Large intestine (tissue), 3 donors: Measurements from ENCODE around the gene CLCN6. TPM values are rescaled to one million over a fixed set of nuclear protein-coding genes. Genes with fewer than 3 reads are reported as not detected.
A peak's percentile ranks its signal among the peaks of the same experiment; 100 is the strongest.

ENCODE experiments used
- DNase-seq, 2 donors: peaks; one replicate each; pipeline versions ENCODE4 v3.0.0 to v3.0.0-alpha.2; 2013
- H3K27ac ChIP-seq: one replicate; pipeline ENCODE4 v1.5.1; 2013; ENCODE audit warnings: low read length
- H3K27me3 ChIP-seq: 2 replicates; pipeline ENCODE4 v1.6.1; 2013; ENCODE audit warnings: low read length; ENCODE audit not compliant: control insufficient read depth, insufficient read depth
- H3K36me3 ChIP-seq: 2 replicates; pipeline ENCODE4 v1.6.1; 2013; ENCODE audit warnings: low read length; ENCODE audit not compliant: control insufficient read depth, insufficient read depth
- H3K4me1 ChIP-seq: one replicate; pipeline ENCODE4 v1.6.1; 2013; ENCODE audit warnings: low read length; ENCODE audit not compliant: control insufficient read depth, insufficient read depth
- H3K4me3 ChIP-seq: one replicate; pipeline ENCODE4 v1.5.1; 2013; ENCODE audit warnings: low read length
- H3K9me3 ChIP-seq: one replicate; pipeline ENCODE4 v1.6.1; 2013; ENCODE audit warnings: mild to moderate bottlenecking, low read depth, low read length, moderate library complexity; ENCODE audit not compliant: control insufficient read depth
- WGBS: methylation state at CpG from one replicate; pipeline ENCODE4 v1.1.5; 2013; ENCODE audit warnings: low lambda C conversion rate; ENCODE audit not compliant: insufficient coverage; 5-methylcytosine and 5-hydroxymethylcytosine counted together
- polyA plus RNA-seq: library from polyadenylated mRNA; unstranded; fragments of 120-200 nt; gene quantifications from one replicate; pipeline ENCODE4 v1.2.1, GENCODE V29; 2013

The CLCN6 gene
- polyA plus RNA-seq, 1 donor: 22.4 TPM

- no peak for DNase-seq
- Histone ChIP-seq H3K9me3 (no peaks in the 10 kb centered on the region), H3K27me3 (no peaks in the 10 kb centered on the region), H3K4me3 (no peak overlapping the region), H3K27ac (no peak overlapping the region), H3K4me1 (peaks cover 14% of the 10 kb centered on the region), H3K36me3 (no peaks in the 10 kb centered on the region)
- WGBS: no CpG with 5 or more reads among the region's 12 CpGs
Measured at GRCh38 chr1:11880181-11880575, 74.2 kb downstream of the CLCN6 start.

- no peaks in the 10 kb centered on the region for H3K27me3 ChIP-seq
- DNase-seq: peak; percentile 26 to 42
- no CpG with 5 or more reads among the region's 10 CpGs for WGBS
- peaks cover 14% of the 10 kb centered on the region for H3K4me1 ChIP-seq
- H3K27ac ChIP-seq: no peak overlapping the region
- no peaks in the 10 kb centered on the region for H3K9me3 ChIP-seq
- H3K36me3 ChIP-seq: no peaks in the 10 kb centered on the region
- no peak overlapping the region for H3K4me3 ChIP-seq
Measured at GRCh38 chr1:11880911-11881748, 75.1 kb downstream of the CLCN6 start.

GRCh38 chr1:11881749-11882441, 75.9 kb downstream of the CLCN6 start:
- no CpG with 5 or more reads among the region's 18 CpGs for WGBS
- Histone ChIP-seq H3K4me1 (peaks cover 14% of the 10 kb centered on the region), H3K27ac (no peak overlapping the region)

GRCh38 chr1:11882814-11883538, 77.0 kb downstream of the CLCN6 start:
- Histone ChIP-seq H3K36me3 (no peaks in the 10 kb centered on the region), H3K27me3 (no peaks in the 10 kb centered on the region), H3K4me3 (no peak overlapping the region), H3K9me3 (no peaks in the 10 kb centered on the region), H3K4me1 (peaks cover 14% of the 10 kb centered on the region), H3K27ac (no peak overlapping the region)
- DNase-seq: peak; percentile 89 to 93
- WGBS: no CpG with 5 or more reads among the region's 13 CpGs

More at GRCh38 chr1:11881749-11882441, 75.9 kb downstream of the CLCN6 start:
- Histone ChIP-seq H3K27me3 (no peaks in the 10 kb centered on the region), H3K36me3 (no peaks in the 10 kb centered on the region), H3K4me3 (no peak overlapping the region), H3K9me3 (no peaks in the 10 kb centered on the region)
- no peak for DNase-seq

- Histone ChIP-seq H3K9me3 (no peaks in the 10 kb centered on the region), H3K27me3 (no peaks in the 10 kb centered on the region), H3K27ac (no peak overlapping the region), H3K4me1 (peaks cover 12% of the 10 kb centered on the region), H3K4me3 (no peak overlapping the region), H3K36me3 (no peaks in the 10 kb centered on the region)
- WGBS: 62% methylated on average over 3 of the region's 6 CpGs
- no peak for DNase-seq
Measured at GRCh38 chr1:11885916-11886315, 79.9 kb downstream of the CLCN6 start.

- Histone ChIP-seq H3K9me3 (no peaks in the 10 kb centered on the region), H3K36me3 (no peaks in the 10 kb centered on the region), H3K27ac (no peak overlapping the region), H3K4me1 (peaks cover 8% of the 10 kb centered on the region), H3K27me3 (peaks cover 4% of the 10 kb centered on the region), H3K4me3 (no peak overlapping the region)
- no CpG with 5 or more reads among the region's 19 CpGs for WGBS
- no peak for DNase-seq
Measured at GRCh38 chr1:11886986-11887665, 81.1 kb downstream of the CLCN6 start.

- Histone ChIP-seq H3K27ac (no peak overlapping the region), H3K9me3 (no peaks in the 10 kb centered on the region), H3K4me1 (peaks cover 4% of the 10 kb centered on the region), H3K36me3 (no peaks in the 10 kb centered on the region), H3K4me3 (no peak overlapping the region), H3K27me3 (peaks cover 5% of the 10 kb centered on the region)
- WGBS: no CpG with 5 or more reads among the region's 7 CpGs
- no peak for DNase-seq
Measured at GRCh38 chr1:11887666-11888007, 81.6 kb downstream of the CLCN6 start.

- no peak overlapping the region for H3K4me3 ChIP-seq
- H3K4me1 ChIP-seq: no peaks in the 10 kb centered on the region
- DNase-seq: no peak
- no peak overlapping the region for H3K27ac ChIP-seq
- H3K36me3 ChIP-seq: no peaks in the 10 kb centered on the region
- H3K9me3 ChIP-seq: no peaks in the 10 kb centered on the region
- H3K27me3 ChIP-seq: peaks cover 5% of the 10 kb centered on the region
- WGBS: no CpG with 5 or more reads among the region's 15 CpGs
Measured at GRCh38 chr1:11888206-11888876, 82.3 kb downstream of the CLCN6 start.

- Histone ChIP-seq H3K9me3 (no peaks in the 10 kb centered on the region), H3K27ac (no peak overlapping the region), H3K4me3 (no peak overlapping the region), H3K4me1 (no peaks in the 10 kb centered on the region), H3K36me3 (no peaks in the 10 kb centered on the region), H3K27me3 (peaks cover 5% of the 10 kb centered on the region)
- no CpG with 5 or more reads among the region's 3 CpGs for WGBS
- DNase-seq: no peak
Measured at GRCh38 chr1:11888877-11889208, 82.9 kb downstream of the CLCN6 start.
